UCSD-AML1 (cell line): ENCODE results near the gene HDGFL1.

Experiments used
- DNase-seq: peaks from one replicate; lab custom pipeline; 2025; ENCODE audit not compliant: unreplicated experiment; lab: John Stamatoyannopoulos, UW

HDGFL1 gene

DNA sequence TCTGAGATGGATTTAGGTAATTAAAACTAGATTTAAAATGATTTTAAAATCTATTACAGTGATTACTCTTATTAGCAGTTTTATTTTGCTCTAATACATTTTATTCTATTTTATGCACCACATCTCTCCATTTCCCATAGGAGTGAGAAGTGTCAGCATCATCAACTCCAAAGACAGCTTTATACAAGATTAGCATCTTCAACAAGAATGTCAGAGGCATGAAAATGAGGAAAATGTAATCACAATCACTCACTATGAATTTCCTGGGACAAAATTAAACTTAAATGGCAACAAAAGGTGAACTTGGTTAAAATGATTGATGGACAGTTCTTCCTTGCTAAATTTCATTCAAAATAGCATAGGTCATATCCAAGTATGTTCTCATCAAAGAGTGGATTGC, 19.8 kb downstream of the HDGFL1 start:
- no peak for DNase-seq

DNA sequence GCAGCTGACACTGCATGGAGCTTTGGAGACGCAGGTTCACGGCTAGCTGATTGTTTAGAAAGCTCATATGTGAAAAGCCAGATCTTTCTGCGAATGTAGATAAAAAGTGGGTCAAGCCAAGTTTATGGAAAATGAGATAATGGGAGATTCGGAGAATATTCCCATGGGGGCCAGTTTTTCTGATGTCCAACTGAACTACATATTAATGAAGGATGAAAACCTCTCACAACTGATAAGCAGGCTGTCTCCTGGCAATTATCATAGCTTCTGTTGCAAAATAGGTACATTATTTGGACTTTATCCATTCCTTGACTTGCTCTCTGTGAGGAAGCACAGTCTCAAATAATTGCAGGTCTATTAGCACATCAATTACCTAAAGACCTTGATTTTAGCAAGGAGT, 21.1 kb downstream of the HDGFL1 start:
- no peak for DNase-seq

DNA sequence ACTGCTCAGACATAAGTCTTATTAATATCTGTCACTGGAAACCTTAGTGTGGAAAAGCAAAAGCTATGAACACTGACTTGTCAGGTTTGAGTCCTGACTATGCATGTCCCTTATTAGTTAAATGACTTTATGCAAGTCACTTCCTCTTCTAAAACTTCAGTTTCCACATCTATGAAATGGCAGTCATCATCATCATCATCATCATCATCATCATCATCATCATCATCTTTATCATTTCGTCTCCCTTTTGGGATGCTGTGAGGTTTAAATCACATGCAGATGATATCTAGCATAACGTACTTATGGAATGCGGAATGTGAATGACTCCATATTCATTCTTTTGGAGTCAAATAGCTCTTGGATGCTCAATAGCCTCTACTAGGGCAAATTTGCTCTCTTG, 24.5 kb downstream of the HDGFL1 start:
- no peak for DNase-seq

GRCh38 chr6:22596011-22596410, 26.6 kb downstream of the HDGFL1 start:
- no peak for DNase-seq

DNA sequence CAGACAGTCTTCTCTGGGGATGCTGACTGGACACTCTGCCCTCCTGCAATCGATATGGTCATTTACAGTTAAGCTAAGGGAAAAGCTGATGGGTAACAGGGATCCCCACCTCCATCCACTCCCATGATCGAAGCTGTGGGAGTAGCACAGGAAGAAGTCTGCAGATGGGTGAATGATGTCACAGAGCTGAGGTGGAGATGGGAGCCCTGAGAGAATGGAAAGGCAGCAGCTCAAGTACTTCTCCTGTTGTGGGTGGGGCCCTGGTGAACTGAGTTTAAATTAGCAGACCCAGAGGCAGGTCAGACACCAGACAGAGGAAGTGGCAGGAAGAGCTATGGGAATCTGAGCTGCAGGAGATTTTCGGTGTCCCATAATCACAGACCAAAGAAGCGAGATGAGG, 29.0 kb downstream of the HDGFL1 start:
- no peak for DNase-seq

- DNase-seq, result no peak
Measured at GRCh38 chr6:22600059-22600458, 30.7 kb downstream of the HDGFL1 start.

DNA sequence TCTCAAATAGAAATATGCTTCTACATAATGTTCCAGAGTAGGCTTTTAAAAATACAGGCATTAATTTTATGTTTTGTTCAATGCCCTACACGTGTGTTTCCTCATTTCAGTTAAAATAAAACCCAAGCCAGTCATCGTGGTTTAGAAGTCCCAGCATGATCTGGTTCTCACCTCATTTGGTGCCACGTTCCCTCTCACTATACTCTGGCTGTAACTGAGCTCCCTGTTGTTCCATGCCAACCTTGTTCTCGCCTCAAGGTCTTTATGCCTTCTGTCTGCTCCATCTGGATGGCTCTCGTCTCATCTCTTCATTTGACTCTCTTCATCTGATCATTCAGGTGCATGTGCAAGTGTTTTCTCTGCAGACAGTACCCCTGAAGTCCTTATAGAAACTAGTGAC, 32.6 kb downstream of the HDGFL1 start:
- no peak for DNase-seq

GRCh38 chr6:22605736-22606135, 36.4 kb downstream of the HDGFL1 start:
- DNase-seq, result no peak

GRCh38 chr6:22610127-22610526, 40.8 kb downstream of the HDGFL1 start:
- no peak for DNase-seq

DNA sequence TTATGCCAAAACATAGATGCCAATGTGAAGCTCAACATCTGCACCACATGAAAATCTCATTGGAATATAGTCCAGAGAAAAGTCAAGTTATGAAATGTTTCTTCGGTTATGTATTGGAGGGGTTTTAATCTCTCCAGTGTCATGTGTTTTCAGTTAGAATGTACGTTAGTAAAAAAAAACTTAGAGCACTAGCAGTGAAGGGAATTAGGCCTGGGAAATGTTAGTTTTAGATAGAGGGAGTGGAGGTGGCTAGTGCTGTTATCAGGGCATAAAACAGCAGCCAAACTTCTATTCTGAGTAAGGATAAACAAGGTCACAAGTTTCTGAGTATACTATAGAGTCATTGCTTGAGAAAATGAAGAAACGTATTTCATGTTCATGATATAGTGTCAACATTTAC, 42.9 kb downstream of the HDGFL1 start:
- DNase-seq, result no peak

GRCh38 chr6:22613051-22613450, 43.7 kb downstream of the HDGFL1 start:
- DNase-seq, result no peak

- no peak for DNase-seq
Measured at GRCh38 chr6:22613695-22614094, 44.3 kb downstream of the HDGFL1 start.

- DNase-seq, result no peak
Measured at GRCh38 chr6:22614547-22614946, 45.2 kb downstream of the HDGFL1 start.

- DNase-seq, result no peak
Measured at GRCh38 chr6:22621028-22621427, 51.7 kb downstream of the HDGFL1 start.
